Measurements from ENCODE around the gene KIF26B. TPM values are rescaled to one million over a fixed set of nuclear protein-coding genes. Genes with fewer than 3 reads are reported as not detected.

KIF26B gene
- total and polyA plus RNA-seq, 2 of the 4 experiments (the other 2 are of a cell fraction): 0.53 to 0.54 TPM

GRCh38 chr1:245234217-245235081 lies 79.7 kb downstream of the KIF26B start (continued):
- TF ChIP-seq MAZ (IDR thresholded peaks at IDR 0.05; ENCODE audit: borderline replicate concordance, low read depth, low read length): no peak

- in situ Hi-C loops (cut with MboI; ENCODE audit: low sequenced_read_pairs): no loop called here
- H3K18ac ChIP-seq (ENCODE audit: low read depth, low read length): no peak overlapping the region
- H2AK9ac ChIP-seq (replicated peaks; ENCODE audit: low read depth, low read length, poor library complexity): no peak overlapping the region
- H4K5ac ChIP-seq (ENCODE audit: low read depth, low read length): no peak overlapping the region
- H3K4me2 ChIP-seq (ENCODE audit: low read depth, low read length): no peak overlapping the region
- H3K36me3 ChIP-seq (ENCODE audit: control insufficient read depth, insufficient read depth, low read length): no peaks in the 10 kb centered on the region
- H3K14ac ChIP-seq (replicated peaks; ENCODE audit: low read depth, low read length): no peak overlapping the region
- H3K79me1 ChIP-seq (ENCODE audit: low read depth in 1 of 2, low read length in 2 of 2): no peaks in the 10 kb centered on the region
- H2BK5ac ChIP-seq (ENCODE audit: low read depth, low read length, poor library complexity, severe bottlenecking): no peak overlapping the region
- dilution Hi-C loops (cut with HindIII; ENCODE audit: low sequenced_read_pairs, unreplicated experiment): no loop called here
- H3K9ac ChIP-seq (ENCODE audit: low read depth, low read length): no peak overlapping the region
- no peak overlapping the region for H3K23ac ChIP-seq (ENCODE audit: low read depth, low read length)
- no peaks in the 10 kb centered on the region; the same call in 1 of the 2 replicates for H4K20me1 ChIP-seq (ENCODE audit: insufficient read depth, low read length)
- no peak for TF ChIP-seq USF2 (IDR thresholded peaks at IDR 0.05; ENCODE audit: low read depth, low read length)
- TF ChIP-seq POLR2A (IDR thresholded peaks at IDR 0.05; ENCODE audit: low read depth, low read length): no peak
- no peak for TF ChIP-seq CTCF (conservative IDR thresholded peaks at IDR 0.05; ENCODE audit: low read depth, low read length)
- TF ChIP-seq RFX5 (IDR thresholded peaks at IDR 0.05; ENCODE audit: low read depth, low read length): no peak
- TF ChIP-seq RCOR1 (IDR thresholded peaks at IDR 0.05; ENCODE audit: insufficient replicate concordance, low read length): no peak
- TF ChIP-seq RAD21 (IDR thresholded peaks at IDR 0.05; ENCODE audit: low read length): no peak
- TF ChIP-seq MAFK (IDR thresholded peaks at IDR 0.05; ENCODE audit: low read depth, low read length): no peak
- no peak for TF ChIP-seq SMC3 (IDR thresholded peaks at IDR 0.05; ENCODE audit: low read depth, low read length)
- no peak for TF ChIP-seq CHD1 (IDR thresholded peaks at IDR 0.05; ENCODE audit: low read depth, low read length)
- no peak for TF ChIP-seq CEBPB (IDR thresholded peaks at IDR 0.05; ENCODE audit: low read depth, low read length)
- no peak for TF ChIP-seq BHLHE40 (IDR thresholded peaks at IDR 0.05; ENCODE audit: low read depth, low read length)
- H2BK120ac ChIP-seq (ENCODE audit: low read depth, low read length): no peak overlapping the region
- BruUV-seq (replicated peaks): no TSS peak
- H3K4ac ChIP-seq (ENCODE audit: low read depth, low read length): no peak overlapping the region
- WGBS, 2 experiments (ENCODE audit: extremely low coverage in 2 of 2, insufficient read length in 1 of 2): 55% methylated on average over 4 of the region's 6 CpGs; no CpG with 5 or more reads in 1 of the 2 experiments
- no peaks in the 10 kb centered on the region for H3K9me1 ChIP-seq (ENCODE audit: insufficient read depth, low read length)
- ChIA-PET CTCF (interaction anchor here (0.6 to 1.0 kb wide), 4 partner anchors 16 to 752 kb away, joined by 3 read pairs; no protein-coding TSS in a partner anchor), POLR2A (ENCODE audit: unreplicated experiment) (no interaction called here)
- H2AK5ac ChIP-seq (ENCODE audit: low read depth, low read length): no peak overlapping the region
- H2BK15ac ChIP-seq (ENCODE audit: low read depth, low read length): no peak overlapping the region
- H2BK20ac ChIP-seq (ENCODE audit: low read depth, low read length): no peak overlapping the region
- no peak overlapping the region for H3K4me3 ChIP-seq (ENCODE audit: insufficient read depth, low read depth, low read length)
- intact Hi-C loops (cut with micrococcal nuclease): no loop called here
- H4K91ac ChIP-seq (ENCODE audit: insufficient read depth, low read depth, low read length): no peak overlapping the region
- no peak overlapping the region for H3K27ac ChIP-seq (ENCODE audit: insufficient read depth, low read length)
- H3K56ac ChIP-seq (ENCODE audit: extremely low read depth, insufficient read depth, low read length): no peak overlapping the region
- H3K9me3 ChIP-seq (ENCODE audit: control insufficient read depth, insufficient read depth, low read length): no peaks in the 10 kb centered on the region
- H3K27me3 ChIP-seq (ENCODE audit: control insufficient read depth, insufficient read depth, low read length): no peaks in the 10 kb centered on the region
- DNase-seq: no peak
- ATAC-seq (ENCODE audit: low read depth): no peak
- no peak overlapping the region for H2AFZ ChIP-seq (replicated peaks; ENCODE audit: low read length, poor library complexity)
- no peak overlapping the region for H4K8ac ChIP-seq (ENCODE audit: low read depth in 2 of 2, low read length in 2 of 2)
- no peaks in the 10 kb centered on the region for H3K4me1 ChIP-seq (ENCODE audit: control insufficient read depth, insufficient read depth, low read length)
Observed at GRCh38 chr1:245235156-245235555, 80.4 kb downstream of the KIF26B start.

Measured in IMR-90 (cell line).